ENCODE results near the gene RPS24. TPM values are rescaled to one million over a fixed set of nuclear protein-coding genes. Genes with fewer than 3 reads are reported as not detected.
A peak's percentile ranks its signal among the peaks of the same experiment; 100 is the strongest.

Gene RPS24
- total and polyA plus RNA-seq, 9 of the 15 experiments (the other 6 are each of a cell fraction or from before 2014, with no cell fraction given), result 1,947 to 7,307 (median 5,944) TPM

GRCh38 chr10:78029269-78030226 is 4.1 kb upstream of the RPS24 start, which contains the start of gene POLR3A (continued):
- peak; percentile 78; the same call in 1 of the 2 replicates for TF ChIP-seq ZNF766 (CRISPR knock-in tag; conservative IDR thresholded peaks at IDR 0.05)
- TF ChIP-seq HNRNPL (IDR thresholded peaks at IDR 0.05; ENCODE audit: low read depth, low read length), result no peak
- TF ChIP-seq DPF2 (IDR thresholded peaks at IDR 0.05), result peak; percentile 81; the same call in 1 of the 2 replicates
- no peak for TF ChIP-seq ZSCAN29 (IDR thresholded peaks at IDR 0.05)
- TF ChIP-seq MTA3 (IDR thresholded peaks at IDR 0.05; ENCODE audit: borderline replicate concordance), result peak; percentile 98
- TF ChIP-seq, protein P1, sequence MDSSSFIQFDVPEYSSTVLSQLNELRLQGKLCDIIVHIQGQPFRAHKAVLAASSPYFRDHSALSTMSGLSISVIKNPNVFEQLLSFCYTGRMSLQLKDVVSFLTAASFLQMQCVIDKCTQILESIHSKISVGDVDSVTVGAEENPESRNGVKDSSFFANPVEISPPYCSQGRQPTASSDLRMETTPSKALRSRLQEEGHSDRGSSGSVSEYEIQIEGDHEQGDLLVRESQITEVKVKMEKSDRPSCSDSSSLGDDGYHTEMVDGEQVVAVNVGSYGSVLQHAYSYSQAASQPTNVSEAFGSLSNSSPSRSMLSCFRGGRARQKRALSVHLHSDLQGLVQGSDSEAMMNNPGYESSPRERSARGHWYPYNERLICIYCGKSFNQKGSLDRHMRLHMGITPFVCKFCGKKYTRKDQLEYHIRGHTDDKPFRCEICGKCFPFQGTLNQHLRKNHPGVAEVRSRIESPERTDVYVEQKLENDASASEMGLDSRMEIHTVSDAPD (CRISPR knock-in tag; IDR thresholded peaks at IDR 0.05), result no peak
- TF ChIP-seq ZNF444 (CRISPR knock-in tag; IDR thresholded peaks at IDR 0.05), result no peak
- TF ChIP-seq MEIS2 (IDR thresholded peaks at IDR 0.05; ENCODE audit: partially characterized antibody), result peak; percentile 61
- no peak for TF ChIP-seq RBM22 (IDR thresholded peaks at IDR 0.05; ENCODE audit: low read depth, low read length, poor library complexity, severe bottlenecking)
- TF ChIP-seq TGIF2 (CRISPR knock-in tag; IDR thresholded peaks at IDR 0.05), result no peak
- peak; percentile 49 for TF ChIP-seq PML (IDR thresholded peaks at IDR 0.05; ENCODE audit: low read length)
- TF ChIP-seq ZNF384 (IDR thresholded peaks at IDR 0.05; ENCODE audit: low read depth, low read length), result peak; percentile 100
- TF ChIP-seq, protein P2, sequence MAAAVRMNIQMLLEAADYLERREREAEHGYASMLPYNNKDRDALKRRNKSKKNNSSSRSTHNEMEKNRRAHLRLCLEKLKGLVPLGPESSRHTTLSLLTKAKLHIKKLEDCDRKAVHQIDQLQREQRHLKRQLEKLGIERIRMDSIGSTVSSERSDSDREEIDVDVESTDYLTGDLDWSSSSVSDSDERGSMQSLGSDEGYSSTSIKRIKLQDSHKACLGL (CRISPR knock-in tag; IDR thresholded peaks at IDR 0.05; ENCODE audit: borderline replicate concordance, poor library complexity, severe bottlenecking), result peak; percentile 63
- peak; percentile 83 for TF ChIP-seq POLR2G (IDR thresholded peaks at IDR 0.05; ENCODE audit: low read depth, low read length)
- TF ChIP-seq HMGN3 (IDR thresholded peaks at IDR 0.05; ENCODE audit: borderline replicate concordance, extremely low read depth, insufficient read length, low read depth, low read length), result no peak
- TF ChIP-seq CTCFL (IDR thresholded peaks at IDR 0.05; ENCODE audit: borderline replicate concordance, insufficient read depth, low read depth, low read length, poor library complexity, severe bottlenecking), result peak; percentile 92
- peak; percentile 75; the same call in 1 of the 2 replicates for TF ChIP-seq POLR2AphosphoS5 (IDR thresholded peaks at IDR 0.05; ENCODE audit: control insufficient read depth, insufficient read depth, low read depth, low read length)
- TF ChIP-seq MCM3 (IDR thresholded peaks at IDR 0.05), result no peak
- TF ChIP-seq ZKSCAN1 (IDR thresholded peaks at IDR 0.05; ENCODE audit: low read depth, low read length), result peak; percentile 57; the same call in 1 of the 2 replicates
- peak; percentile 71; the same call in 1 of the 2 replicates for TF ChIP-seq TAF7 (tag; IDR thresholded peaks at IDR 0.05)
- 0 out of 2 replicates have a peak, but pooled peaks have one; percentile 45 for TF ChIP-seq GATA2 (CRISPR knock-in tag; IDR thresholded peaks at IDR 0.05)
- TF ChIP-seq SAP30 (IDR thresholded peaks at IDR 0.05; ENCODE audit: borderline replicate concordance, insufficient read depth, low read depth, low read length, poor library complexity, severe bottlenecking), result peak; percentile 91
- TF ChIP-seq ETV5 (CRISPR knock-in tag; IDR thresholded peaks at IDR 0.05; ENCODE audit: low read depth), result peak; percentile 80
- TF ChIP-seq SMAD1 (IDR thresholded peaks at IDR 0.05; ENCODE audit: low read depth, low read length, partially characterized antibody), result peak; percentile 19

Measured in K562 (cell line).